HCT116 (cell line): ENCODE results near the gene IL17RD. TPM values are rescaled to one million over a fixed set of nuclear protein-coding genes. Genes with fewer than 3 reads are reported as not detected.

Source experiments
- ATAC-seq: fragments of 200-7000 bp; cut with Tn5 transposase; 2 replicates; pipeline ENCODE4 v1.9.1; 2020; ENCODE audit warnings: mild to moderate bottlenecking, moderate library complexity
- BruUV-seq: library from RNA; stranded (reverse); fragments of 400-500 nt; replicated peaks from 2 replicates; lab custom pipeline; 2021; lab: Mats Ljungman, UMichigan
- CTCF ChIA-PET: fragments of 300-600 bp; sonication (Branson Sonifier 250); formaldehyde crosslinking; loops from one replicate; lab custom pipeline; 2021; ENCODE audit warnings: antibody characterized with exemption; lab: Charles Lee
- POLR2A ChIA-PET: fragments of 300-600, 350-600 bp; sonication (Branson Sonifier 250); formaldehyde crosslinking; loops from one replicate; lab custom pipeline; 2021; ENCODE audit warnings: antibody characterized with exemption; lab: Charles Lee
- RAD21 ChIA-PET, 2 experiments: fragments of 300-600 bp; sonication (Branson Sonifier 250); formaldehyde crosslinking; loops; one replicate each; lab custom pipeline; 2023; ENCODE audit warnings: low total read pairs in 2 of 2; ENCODE audit not compliant: uncharacterized antibody in 2 of 2, unreplicated experiment in 2 of 2, low non-redundant PET in 1 of 2; lab: Charles Lee
- DNase-seq: peaks from one replicate; pipeline ENCODE4 v3.0.0-alpha.2; 2010; ENCODE audit warnings: low read depth, low spot score
- H2AFZ ChIP-seq: fragments of 200-600 bp; shearing (Covaris generic), sonication (generic); 2 replicates; pipeline ENCODE4 v1.6.1; 2017; ENCODE audit warnings: low read depth, mixed run types, mixed read lengths, antibody characterized with exemption, low read length; ENCODE audit not compliant: poor library complexity, severe bottlenecking
- H3K27ac ChIP-seq: 2 replicates; pipeline ENCODE4 v1.5.1; 2012; ENCODE audit warnings: low read depth, low read length
- H3K27me3 ChIP-seq: fragments of 200-600 bp; sonication (generic); 2 replicates; pipeline ENCODE4 v1.6.1; 2016; ENCODE audit warnings: mixed run types, low read length, mixed read lengths; ENCODE audit not compliant: insufficient read depth
- H3K36me3 ChIP-seq, 2 experiments: fragments of 200-500 bp in 1 of 2; fragments of 200-600 bp in 1 of 2; sonication (Bioruptor generic) in 1 of 2; sonication (generic) in 1 of 2; 2 replicates each; pipeline versions ENCODE4 v1.5.1 to v1.6.1; 2014 to 2016; ENCODE audit warnings: low read length in 2 of 2, inconsistent platforms in 1 of 2, mixed read lengths in 1 of 2, mixed run types in 1 of 2; ENCODE audit not compliant: insufficient read depth in 2 of 2, control insufficient read depth in 1 of 2
- H3K4me1 ChIP-seq, 2 experiments: fragments of 200-600 bp in 1 of 2; sonication (generic) in 1 of 2; 2 replicates each; pipeline versions ENCODE4 v1.5.1 to v1.6.1; 2012 to 2017; ENCODE audit warnings: low read length in 2 of 2, inconsistent platforms in 1 of 2, mild to moderate bottlenecking in 1 of 2, mixed read lengths in 1 of 2, mixed run types in 1 of 2, moderate library complexity in 1 of 2; ENCODE audit not compliant: insufficient read depth in 2 of 2, control insufficient read depth in 1 of 2
- H3K4me2 ChIP-seq: fragments of 200-600 bp; sonication (generic); 2 replicates; pipeline ENCODE4 v1.6.1; 2017; ENCODE audit warnings: mixed run types, low read length, mixed read lengths
- H3K4me3 ChIP-seq, 2 experiments: fragments of 200-600 bp in 1 of 2; sonication (generic) in 1 of 2; replicated peaks in 1 of 2; 2 replicates each; pipeline ENCODE4 v1.5.1; 2011 to 2016; ENCODE audit warnings: low read length in 2 of 2, control low read depth in 1 of 2, low read depth in 1 of 2, mild to moderate bottlenecking in 1 of 2, mixed read lengths in 1 of 2, mixed run types in 1 of 2
- H3K79me2 ChIP-seq: fragments of 200-600 bp; sonication (generic); 2 replicates; pipeline ENCODE4 v1.6.1; 2017; ENCODE audit warnings: mild to moderate bottlenecking, mixed run types, low read length, moderate library complexity, mixed read lengths; ENCODE audit not compliant: insufficient read depth
- H3K9ac ChIP-seq: fragments of 200-600 bp; sonication (generic); 2 replicates; pipeline ENCODE4 v1.6.1; 2016; ENCODE audit warnings: low read length, mixed read lengths
- H3K9me2 ChIP-seq: fragments of 200-600 bp; sonication (generic), shearing (Covaris generic); 2 replicates; pipeline ENCODE4 v1.6.1; 2017; ENCODE audit warnings: mixed run types, mild to moderate bottlenecking, moderate library complexity; ENCODE audit not compliant: insufficient read depth
- H3K9me3 ChIP-seq, 2 experiments: fragments of 200-500 bp in 1 of 2; fragments of 200-600 bp in 1 of 2; sonication (Bioruptor generic) in 1 of 2; sonication (generic) in 1 of 2; 2 replicates each; pipeline ENCODE4 v1.6.1; 2014 to 2017; ENCODE audit warnings: low read length in 2 of 2, mixed read lengths in 2 of 2, inconsistent platforms in 1 of 2, low read depth in 1 of 2, mild to moderate bottlenecking in 1 of 2, mixed run types in 1 of 2, moderate library complexity in 1 of 2; ENCODE audit not compliant: control insufficient read depth in 1 of 2, insufficient read depth in 1 of 2
- H4K20me1 ChIP-seq: fragments of 200-600 bp; sonication (generic), shearing (Covaris generic); 2 replicates; pipeline ENCODE4 v1.6.1; 2017; ENCODE audit warnings: mixed run types, mild to moderate bottlenecking, moderate library complexity; ENCODE audit not compliant: insufficient read depth
- ATF3 ChIP-seq: IDR thresholded peaks from 2 replicates; pipeline ENCODE4 v1.6.1; 2012
- CBX3 ChIP-seq: IDR thresholded peaks from 2 replicates; pipeline ENCODE4 v1.6.1; 2012; ENCODE audit warnings: low read depth
- EGR1 ChIP-seq: IDR thresholded peaks from 2 replicates; pipeline ENCODE4 v1.6.1; 2012; ENCODE audit warnings: low read depth
- ELF1 ChIP-seq: IDR thresholded peaks from 2 replicates; pipeline ENCODE4 v1.6.1; 2012; ENCODE audit warnings: low read depth, borderline replicate concordance
- EZH2phosphoT487 ChIP-seq: fragments of 200-600 bp; IDR thresholded peaks from 2 replicates; pipeline ENCODE4 v1.6.1; 2018; ENCODE audit warnings: antibody characterized with exemption, borderline replicate concordance
- FOSL1 ChIP-seq: IDR thresholded peaks from 2 replicates; pipeline ENCODE4 v1.6.1; 2012; ENCODE audit warnings: low read depth
- JUND ChIP-seq: IDR thresholded peaks from 2 replicates; pipeline ENCODE4 v1.6.1; 2012
- POLR2A ChIP-seq: IDR thresholded peaks from 2 replicates; pipeline ENCODE4 v1.7.0; 2011; ENCODE audit warnings: borderline replicate concordance; ENCODE audit not compliant: insufficient read depth, insufficient read length; ENCODE audit errors: extremely low read depth
- RAD21 ChIP-seq: IDR thresholded peaks from 2 replicates; pipeline ENCODE4 v1.6.1; 2012; ENCODE audit warnings: low read depth, mild to moderate bottlenecking
- REST ChIP-seq: IDR thresholded peaks from 2 replicates; pipeline ENCODE4 v1.6.1; 2012; ENCODE audit warnings: low read depth
- SIN3A ChIP-seq: IDR thresholded peaks from 2 replicates; pipeline ENCODE4 v1.6.1; 2012; ENCODE audit warnings: low read depth
- SRF ChIP-seq: IDR thresholded peaks from 2 replicates; pipeline ENCODE4 v1.6.1; 2012; ENCODE audit warnings: low read depth
- YY1 ChIP-seq: IDR thresholded peaks from 2 replicates; pipeline ENCODE4 v1.6.1; 2011; ENCODE audit warnings: low read length, low read depth, moderate library complexity, mild to moderate bottlenecking; ENCODE audit not compliant: insufficient replicate concordance; ENCODE audit errors: extremely low read depth
- ZFX ChIP-seq: fragments of 450-650 bp; IDR thresholded peaks from 2 replicates; pipeline ENCODE4 v1.6.1; 2017
- ZNF274 ChIP-seq: fragments of 200-500 bp; sonication (Bioruptor generic); IDR thresholded peaks from 2 replicates; pipeline ENCODE4 v1.6.1; 2014; ENCODE audit warnings: mild to moderate bottlenecking, low read depth, low read length, inconsistent platforms
- intact Hi-C: fragments of 100-400 bp; cut with micrococcal nuclease; formaldehyde crosslinking; loops from 2 replicates; pipeline ENCODE4 v1.10.0; 2022
- total RNA-seq: library from RNA; stranded (reverse); gene quantifications from one replicate; pipeline ENCODE4 v1.2.1, GENCODE V29; 2021; ENCODE audit not compliant: unreplicated experiment

Gene IL17RD
- total RNA-seq, 1 experiment from 2014 or later, result 12.3 TPM

- Histone ChIP-seq H2AFZ (peak overlapping the region; percentile 68), H4K20me1 (no peaks in the 10 kb centered on the region), H3K79me2 (no peaks in the 10 kb centered on the region), H3K36me3 (no peaks in the 10 kb centered on the region), H3K9me3 (no peaks in the 10 kb centered on the region), H3K9ac (no peak overlapping the region), H3K27ac (no peak overlapping the region), H3K9me2 (no peaks in the 10 kb centered on the region), H3K4me3 (no peak overlapping the region), H3K4me1 (peaks cover 31 to 58% of the 10 kb centered on the region in 2 experiments), H3K27me3 (no peaks in the 10 kb centered on the region), H3K4me2 (peak overlapping the region; percentile 42; the same call in 1 of the 2 replicates)
- intact Hi-C loops, result no loop called here
- ChIA-PET CTCF (no interaction called here), POLR2A (no interaction called here), RAD21 (interaction anchor here in 1 of 2 experiments (1.1 kb wide), 1 partner anchor 74 kb away, joined by 4 read pairs; no protein-coding TSS in a partner anchor)
- TF ChIP-seq RAD21, result no peak
- TF ChIP-seq POLR2A, result no peak
- no peak for TF ChIP-seq ZNF274
- no peak for TF ChIP-seq JUND
- no peak for TF ChIP-seq EGR1
- no peak for TF ChIP-seq SRF
- no peak for TF ChIP-seq EZH2phosphoT487
- TF ChIP-seq YY1, result no peak
- TF ChIP-seq REST, result no peak
- TF ChIP-seq ZFX, result no peak
- no peak for TF ChIP-seq ATF3
- no peak for TF ChIP-seq SIN3A
- TF ChIP-seq FOSL1, result no peak
- no peak for TF ChIP-seq CBX3
- TF ChIP-seq ELF1, result no peak
- no peak for ATAC-seq
- no peak for DNase-seq
- BruUV-seq, result no TSS peak
Observed at GRCh38 chr3:57085211-57085610, 79.9 kb downstream of the IL17RD start.
